Kidney (tissue), 22 donors: ENCODE measurements around the gene ARIH1. TPM values are rescaled to one million over a fixed set of nuclear protein-coding genes. Genes with fewer than 3 reads are reported as not detected.
A peak's percentile ranks its signal among the peaks of the same experiment; 100 is the strongest.

Source experiments
- DNase-seq, 5 donors: peaks; one replicate each; pipeline ENCODE4 v3.0.0-alpha.2; 2013 to 2020
- FAIRE-seq: peaks from 2 replicates; lab custom pipeline; 2012; peaks lifted over from hg19 to GRCh38; lab: Jason Lieb, UNC
- H3K27ac ChIP-seq, 2 donors: one replicate each; pipeline ENCODE4 v1.7.0; 2013; ENCODE audit warnings: low read depth in 2 of 2, low read length in 2 of 2, inconsistent platforms in 1 of 2
- H3K27me3 ChIP-seq: one replicate; pipeline ENCODE4 v1.7.1; 2013; ENCODE audit warnings: low read length, inconsistent platforms; ENCODE audit not compliant: control insufficient read depth, insufficient read depth
- H3K36me3 ChIP-seq, 3 donors: one replicate each; pipeline versions ENCODE4 v1.7.0 to v1.7.1; 2013; ENCODE audit warnings: low read length in 3 of 3, control low read depth in 1 of 3, inconsistent platforms in 1 of 3; ENCODE audit not compliant: insufficient read depth in 3 of 3, control insufficient read depth in 2 of 3
- H3K4me1 ChIP-seq, 3 donors: one replicate each; pipeline versions ENCODE4 v1.7.0 to v1.7.1; 2013; ENCODE audit warnings: low read length in 3 of 3, inconsistent platforms in 1 of 3, low read depth in 1 of 3; ENCODE audit not compliant: control insufficient read depth in 2 of 3, insufficient read depth in 2 of 3
- H3K4me3 ChIP-seq, 3 donors: one replicate each; pipeline versions ENCODE4 v1.7.0 to v1.8.1; 2013; ENCODE audit warnings: low read length in 3 of 3, control low read depth in 1 of 3, inconsistent platforms in 1 of 3
- H3K9ac ChIP-seq, 3 donors: one replicate each; pipeline versions ENCODE4 v1.7.0 to v1.7.1; 2013; ENCODE audit warnings: low read length in 3 of 3, control low read depth in 1 of 3, inconsistent platforms in 1 of 3
- H3K9me3 ChIP-seq, 3 donors: one replicate each; pipeline versions ENCODE4 v1.7.0 to v1.7.1; 2013; ENCODE audit warnings: low read length in 3 of 3, control low read depth in 1 of 3, inconsistent platforms in 1 of 3; ENCODE audit not compliant: control insufficient read depth in 2 of 3, insufficient read depth in 1 of 3
- intact Hi-C: fragments of 100-400 bp; cut with DNase I; formaldehyde crosslinking; loops from one replicate; pipeline ENCODE4 v1.11.1; 2022
- long read RNA-seq, 10 donors: library from polyadenylated mRNA in 1 of 10; unstranded in 1 of 10; transcript quantifications; one replicate each; pipeline ENCODE4 v2.0.0 and lab custom pipeline, GENCODE V29; 2021 to 2026
- polyA plus RNA-seq: library from polyadenylated mRNA; stranded (reverse); fragments of 350-450 nt; fragmentation: Illumina TruSeq; extraction: RNeasy Lipid Tissue Mini Kit (QIAGEN cat#74804); gene quantifications from one replicate; pipeline ENCODE4 v1.2.3, GENCODE V29; 2014; ENCODE audit warnings: low read depth, low replicate concordance; ENCODE audit not compliant: insufficient read depth
- total RNA-seq: library from RNA; stranded (reverse); fragmentation: NEBNext Ultra II Directional; extraction: Animal tissue kit (Norgen Biotek cat#: 25700); gene quantifications from one replicate; pipeline ENCODE4 v1.2.1, GENCODE V29; 2021
- TF ChIP-seq, protein P1 (sequence below): IDR thresholded peaks from 3 replicates; pipeline ENCODE4 v1.5.1; 2012; ENCODE audit warnings: mild to moderate bottlenecking, moderate library complexity, borderline replicate concordance; ENCODE audit not compliant: insufficient read depth; ENCODE audit errors: extremely low read depth
- donor health status: control.
- donor health status: control.
- donor health status: control.
- donor health status: control.
- donor health status: control.
- donor health status: DM: yes; HTN: yes; CAD: no.
- donor health status: Normal renal cell carcinoma (clear cell type).

ARIH1 gene, protein sequence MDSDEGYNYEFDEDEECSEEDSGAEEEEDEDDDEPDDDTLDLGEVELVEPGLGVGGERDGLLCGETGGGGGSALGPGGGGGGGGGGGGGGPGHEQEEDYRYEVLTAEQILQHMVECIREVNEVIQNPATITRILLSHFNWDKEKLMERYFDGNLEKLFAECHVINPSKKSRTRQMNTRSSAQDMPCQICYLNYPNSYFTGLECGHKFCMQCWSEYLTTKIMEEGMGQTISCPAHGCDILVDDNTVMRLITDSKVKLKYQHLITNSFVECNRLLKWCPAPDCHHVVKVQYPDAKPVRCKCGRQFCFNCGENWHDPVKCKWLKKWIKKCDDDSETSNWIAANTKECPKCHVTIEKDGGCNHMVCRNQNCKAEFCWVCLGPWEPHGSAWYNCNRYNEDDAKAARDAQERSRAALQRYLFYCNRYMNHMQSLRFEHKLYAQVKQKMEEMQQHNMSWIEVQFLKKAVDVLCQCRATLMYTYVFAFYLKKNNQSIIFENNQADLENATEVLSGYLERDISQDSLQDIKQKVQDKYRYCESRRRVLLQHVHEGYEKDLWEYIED
- total RNA-seq (139 TPM), polyA plus RNA-seq (27.4 TPM)
- long read RNA-seq, donor 1, full-length matches to known transcripts: 4 of 36 reads
- long read RNA-seq, donor 1, partial matches to known transcripts: 32 of 36 reads
- long read RNA-seq, donor 1, other reads (novel, unspliced or antisense): 0 of 36 reads
- long read RNA-seq, donor 2, full-length matches to known transcripts: 2 of 18 reads
- long read RNA-seq, donor 2, partial matches to known transcripts: 16 of 18 reads
- long read RNA-seq, donor 2, other reads (novel, unspliced or antisense): 0 of 18 reads
- long read RNA-seq, donor 3, full-length matches to known transcripts: 4 of 4 reads
- long read RNA-seq, donor 3, partial matches to known transcripts: 0 of 4 reads
- long read RNA-seq, donor 3, other reads (novel, unspliced or antisense): 0 of 4 reads
- long read RNA-seq, donor 4, full-length matches to known transcripts: 8 of 8 reads
- long read RNA-seq, donor 4, partial matches to known transcripts: 0 of 8 reads
- long read RNA-seq, donor 4, other reads (novel, unspliced or antisense): 0 of 8 reads
- long read RNA-seq, donor 5: 0 reads
- long read RNA-seq, donor 6, full-length matches to known transcripts: 4 of 9 reads
- long read RNA-seq, donor 6, partial matches to known transcripts: 5 of 9 reads
- long read RNA-seq, donor 6, other reads (novel, unspliced or antisense): 0 of 9 reads
- long read RNA-seq, donor 7, full-length matches to known transcripts: 6 of 13 reads
- long read RNA-seq, donor 7, partial matches to known transcripts: 2 of 13 reads
- long read RNA-seq, donor 7, other reads (novel, unspliced or antisense): 5 of 13 reads
- long read RNA-seq, donor 8, full-length matches to known transcripts: 4 of 4 reads
- long read RNA-seq, donor 8, partial matches to known transcripts: 0 of 4 reads
- long read RNA-seq, donor 8, other reads (novel, unspliced or antisense): 0 of 4 reads
- long read RNA-seq, donor 9, full-length matches to known transcripts: 4 of 20 reads
- long read RNA-seq, donor 9, partial matches to known transcripts: 16 of 20 reads
- long read RNA-seq, donor 9, other reads (novel, unspliced or antisense): 0 of 20 reads
- long read RNA-seq, donor 10, full-length matches to known transcripts: 7 of 23 reads
- long read RNA-seq, donor 10, partial matches to known transcripts: 16 of 23 reads
- long read RNA-seq, donor 10, other reads (novel, unspliced or antisense): 0 of 23 reads

DNA sequence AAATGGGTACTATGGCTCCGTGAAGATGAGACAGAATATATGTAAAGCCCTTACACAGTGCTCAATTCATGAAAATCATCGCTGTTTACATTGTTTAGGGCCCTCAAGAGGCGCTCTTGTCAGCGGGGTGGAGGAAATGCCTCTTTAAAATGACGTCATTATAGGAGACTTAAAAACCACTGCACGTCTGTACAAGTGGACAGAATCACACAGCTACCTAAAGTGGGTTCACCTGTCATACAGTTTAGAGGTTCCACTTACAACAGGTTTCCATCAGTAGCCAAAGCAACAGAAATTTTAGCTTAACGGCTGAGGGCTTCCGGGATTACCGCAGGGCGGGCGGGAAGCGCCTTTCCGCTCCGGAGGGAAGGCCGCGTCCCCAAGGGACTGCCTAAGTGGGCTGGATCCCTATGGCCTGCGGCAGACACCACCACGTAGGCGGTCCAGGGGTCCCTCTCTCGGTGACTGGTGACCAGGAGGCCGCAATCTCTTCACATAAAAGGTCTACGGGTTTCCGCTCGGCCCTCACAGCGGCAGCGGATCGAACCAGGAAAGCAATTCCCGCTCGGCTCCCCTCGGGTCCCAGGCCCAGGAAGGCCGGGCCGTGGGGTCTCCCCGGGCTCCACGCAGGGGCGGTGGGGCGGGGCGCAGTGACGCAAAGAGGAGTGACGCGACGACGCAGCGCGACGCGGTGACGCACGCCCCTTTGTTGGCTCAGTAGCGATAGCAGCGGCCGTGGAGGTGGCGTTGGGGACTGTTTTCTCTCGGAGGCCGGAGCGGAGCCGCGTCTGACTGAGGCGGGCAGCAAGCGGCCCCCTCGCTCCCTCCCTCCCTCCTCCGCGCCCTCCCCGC lies at the start of gene ARIH1:
TSS of gene ARIH1 (plus strand) at position 717 of the 852 bp plus-strand sequence. CDS start 310 bp downstream, outside the sequence.
- peak within 1 kb of the TSS; percentile 99 for H3K27ac ChIP-seq
- peaks cover 3 to 22% (median 15%) of the 10 kb centered on the region in 3 donors for H3K4me1 ChIP-seq
- peak within 1 kb of the TSS; percentile 83 to 96 (median 94) for H3K4me3 ChIP-seq
- peak within 1 kb of the TSS; percentile 82 to 95 (median 82) for H3K9ac ChIP-seq
- DNase-seq (peak; percentile 98 to 99 (median 98)), FAIRE-seq (no peak)
- intact Hi-C loops: no loop called here
- peaks cover 0 to 3% (median 0%) of the 10 kb centered on the region in 3 donors for H3K36me3 ChIP-seq
- TF ChIP-seq, protein P1, sequence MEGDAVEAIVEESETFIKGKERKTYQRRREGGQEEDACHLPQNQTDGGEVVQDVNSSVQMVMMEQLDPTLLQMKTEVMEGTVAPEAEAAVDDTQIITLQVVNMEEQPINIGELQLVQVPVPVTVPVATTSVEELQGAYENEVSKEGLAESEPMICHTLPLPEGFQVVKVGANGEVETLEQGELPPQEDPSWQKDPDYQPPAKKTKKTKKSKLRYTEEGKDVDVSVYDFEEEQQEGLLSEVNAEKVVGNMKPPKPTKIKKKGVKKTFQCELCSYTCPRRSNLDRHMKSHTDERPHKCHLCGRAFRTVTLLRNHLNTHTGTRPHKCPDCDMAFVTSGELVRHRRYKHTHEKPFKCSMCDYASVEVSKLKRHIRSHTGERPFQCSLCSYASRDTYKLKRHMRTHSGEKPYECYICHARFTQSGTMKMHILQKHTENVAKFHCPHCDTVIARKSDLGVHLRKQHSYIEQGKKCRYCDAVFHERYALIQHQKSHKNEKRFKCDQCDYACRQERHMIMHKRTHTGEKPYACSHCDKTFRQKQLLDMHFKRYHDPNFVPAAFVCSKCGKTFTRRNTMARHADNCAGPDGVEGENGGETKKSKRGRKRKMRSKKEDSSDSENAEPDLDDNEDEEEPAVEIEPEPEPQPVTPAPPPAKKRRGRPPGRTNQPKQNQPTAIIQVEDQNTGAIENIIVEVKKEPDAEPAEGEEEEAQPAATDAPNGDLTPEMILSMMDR: peak; percentile 40
- no peaks in the 10 kb centered on the region for H3K9me3 ChIP-seq
- no peaks in the 10 kb centered on the region for H3K27me3 ChIP-seq

DNA sequence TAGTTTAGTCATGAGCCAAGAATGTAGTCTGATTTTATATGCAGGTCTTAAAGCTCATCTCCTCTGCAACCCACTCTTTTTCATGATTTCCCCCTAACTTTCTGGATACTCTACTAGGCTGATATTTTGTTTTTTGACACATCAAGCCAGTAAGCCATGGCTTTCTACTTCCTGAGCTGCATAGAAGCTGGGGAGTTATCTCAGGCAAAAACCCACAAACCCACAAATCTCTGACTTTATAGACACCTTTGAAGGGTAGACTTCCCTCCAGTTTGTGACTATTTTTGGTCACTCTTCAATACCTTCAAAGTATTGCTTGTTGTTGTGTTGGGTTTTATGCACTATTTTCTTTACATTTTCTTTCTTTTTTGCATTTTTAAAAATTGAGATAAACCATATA lies 47.4 kb upstream of the ARIH1 start:
- H3K36me3 ChIP-seq: no peaks in the 10 kb centered on the region
- peaks cover 0 to 3% (median 0%) of the 10 kb centered on the region in 3 donors for H3K9me3 ChIP-seq
- TF ChIP-seq, protein P1: no peak
- H3K9ac ChIP-seq: no peak overlapping the region
- H3K27me3 ChIP-seq: no peaks in the 10 kb centered on the region
- no peak overlapping the region for H3K27ac ChIP-seq
- no peaks in the 10 kb centered on the region for H3K4me1 ChIP-seq
- intact Hi-C loops: no loop called here
- FAIRE-seq (no peak), DNase-seq (no peak)
- H3K4me3 ChIP-seq: no peak overlapping the region
